ENCODE data around the gene MPP2.
A peak's percentile ranks its signal among the peaks of the same experiment; 100 is the strongest.
"Not testable (repeated sequence)": the region's sequence is repeated elsewhere in the genome, so short reads cannot be mapped to it uniquely, and the experiment has no call there.

MPP2 gene

DNA sequence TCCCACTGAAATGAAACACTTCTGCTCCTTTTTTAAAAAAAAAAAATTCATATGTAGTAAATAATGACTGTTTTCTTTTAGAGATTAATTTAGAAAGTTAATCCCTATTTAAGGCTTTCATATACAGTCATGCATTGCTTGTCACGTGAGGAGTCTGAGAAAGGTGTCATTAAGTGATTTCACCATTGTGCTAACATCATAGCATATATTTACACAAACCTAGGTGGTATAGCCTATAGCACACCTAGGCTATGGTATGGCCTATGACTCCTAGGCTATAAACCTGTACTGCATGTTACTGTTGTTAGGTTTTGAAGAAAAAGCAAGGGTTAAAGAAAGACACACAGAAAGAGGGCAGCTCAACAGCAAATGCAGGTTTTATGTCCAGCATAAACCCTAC lies 21.3 kb upstream of the MPP2 start:
- no peak overlapping the region for H3K9ac ChIP-seq (ENCODE audit: low read length)
- TF ChIP-seq, protein P1, sequence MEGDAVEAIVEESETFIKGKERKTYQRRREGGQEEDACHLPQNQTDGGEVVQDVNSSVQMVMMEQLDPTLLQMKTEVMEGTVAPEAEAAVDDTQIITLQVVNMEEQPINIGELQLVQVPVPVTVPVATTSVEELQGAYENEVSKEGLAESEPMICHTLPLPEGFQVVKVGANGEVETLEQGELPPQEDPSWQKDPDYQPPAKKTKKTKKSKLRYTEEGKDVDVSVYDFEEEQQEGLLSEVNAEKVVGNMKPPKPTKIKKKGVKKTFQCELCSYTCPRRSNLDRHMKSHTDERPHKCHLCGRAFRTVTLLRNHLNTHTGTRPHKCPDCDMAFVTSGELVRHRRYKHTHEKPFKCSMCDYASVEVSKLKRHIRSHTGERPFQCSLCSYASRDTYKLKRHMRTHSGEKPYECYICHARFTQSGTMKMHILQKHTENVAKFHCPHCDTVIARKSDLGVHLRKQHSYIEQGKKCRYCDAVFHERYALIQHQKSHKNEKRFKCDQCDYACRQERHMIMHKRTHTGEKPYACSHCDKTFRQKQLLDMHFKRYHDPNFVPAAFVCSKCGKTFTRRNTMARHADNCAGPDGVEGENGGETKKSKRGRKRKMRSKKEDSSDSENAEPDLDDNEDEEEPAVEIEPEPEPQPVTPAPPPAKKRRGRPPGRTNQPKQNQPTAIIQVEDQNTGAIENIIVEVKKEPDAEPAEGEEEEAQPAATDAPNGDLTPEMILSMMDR (IDR thresholded peaks at IDR 0.05; ENCODE audit: low read depth, low read length): no peak
- no peak for TF ChIP-seq EZH2phosphoT487 (IDR thresholded peaks at IDR 0.05; ENCODE audit: low read depth)
- no peaks in the 10 kb centered on the region for H4K20me1 ChIP-seq (ENCODE audit: insufficient read depth, low read length)
- no peak overlapping the region for H3K4me3 ChIP-seq (ENCODE audit: low read length)
- H3K36me3 ChIP-seq (replicated peaks; ENCODE audit: low read depth, low read length): no peaks in the 10 kb centered on the region
- H3K4me2 ChIP-seq (ENCODE audit: low read length): no peak overlapping the region
- H3K79me2 ChIP-seq (ENCODE audit: low read length): no peaks in the 10 kb centered on the region
- H3K27me3 ChIP-seq (ENCODE audit: low read depth, low read length): no peaks in the 10 kb centered on the region
- H3K9me3 ChIP-seq (ENCODE audit: insufficient read depth, low read length): no peaks in the 10 kb centered on the region
- H3K27ac ChIP-seq (ENCODE audit: low read length): no peak overlapping the region
- H2AFZ ChIP-seq (ENCODE audit: low read depth, low read length): no peak overlapping the region
- H3K4me1 ChIP-seq (ENCODE audit: low read length): peaks cover 11% of the 10 kb centered on the region

DNA sequence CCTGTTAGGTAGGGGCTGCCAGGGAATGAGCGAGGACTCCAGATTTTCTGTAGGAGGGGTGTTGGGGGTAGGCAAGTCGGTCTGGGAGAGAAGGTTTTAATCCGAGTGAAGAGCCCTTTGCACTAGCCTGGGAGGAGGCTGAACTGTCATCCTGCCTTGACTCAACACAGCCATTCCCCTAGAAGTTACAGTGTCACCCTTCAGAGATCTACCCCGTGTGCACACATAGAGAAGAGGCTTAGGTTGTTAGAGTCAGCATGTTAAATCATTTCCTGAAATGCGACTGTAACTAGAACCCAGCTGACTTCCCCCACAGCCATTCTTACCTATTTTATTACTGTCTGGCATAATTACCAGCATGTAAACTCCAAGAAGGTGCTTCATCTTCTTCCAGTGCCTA lies 20.6 kb upstream of the MPP2 start:
- not testable (repeated sequence) for H3K4me2 ChIP-seq (ENCODE audit: low read length); H2AFZ ChIP-seq (ENCODE audit: low read depth, low read length)

DNA sequence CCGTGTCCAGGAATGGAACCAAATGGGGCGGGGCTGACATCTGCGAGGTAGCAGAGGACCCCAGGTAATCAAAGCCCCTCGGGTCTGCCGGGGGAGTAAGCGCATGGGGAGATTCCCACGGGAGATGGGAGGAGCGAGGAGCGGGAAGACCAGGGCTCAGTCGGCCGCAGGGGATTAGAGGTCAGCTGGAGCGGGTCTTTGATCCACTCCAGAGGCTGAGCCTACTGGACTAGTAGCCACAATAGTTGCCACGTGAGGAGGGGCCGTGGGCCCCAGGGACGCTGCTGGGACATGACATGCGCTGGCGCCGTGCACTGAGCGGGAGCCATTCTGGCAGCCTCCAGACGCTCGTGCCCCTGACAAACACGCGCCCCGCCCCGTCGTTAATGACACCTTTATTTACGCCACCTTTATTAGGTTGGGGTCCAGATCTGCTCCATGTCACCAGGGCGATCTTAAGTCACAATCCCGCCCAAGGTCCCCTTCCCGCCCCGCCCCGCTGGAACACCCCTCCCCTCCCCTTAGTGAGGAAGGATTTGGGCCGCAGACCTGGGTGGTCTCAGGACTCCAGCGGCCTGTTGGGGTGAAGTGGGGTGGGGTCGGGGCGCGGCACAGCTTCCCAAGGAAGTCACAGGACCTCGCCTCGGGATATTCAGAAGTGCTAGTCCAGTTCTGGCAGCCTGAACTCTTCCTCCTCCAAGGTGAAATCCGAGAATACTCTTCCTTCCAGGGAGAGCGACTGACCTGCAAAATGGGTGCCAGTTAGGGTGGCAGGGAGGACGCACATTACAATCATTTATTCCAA lies 19.9 kb upstream of the MPP2 start:
- H3K36me3 ChIP-seq (replicated peaks; ENCODE audit: low read depth, low read length): no peaks in the 10 kb centered on the region
- H4K20me1 ChIP-seq (ENCODE audit: insufficient read depth, low read length): no peaks in the 10 kb centered on the region
- no peak overlapping the region for H3K9ac ChIP-seq (ENCODE audit: low read length)
- peaks cover 11% of the 10 kb centered on the region for H3K4me1 ChIP-seq (ENCODE audit: low read length)
- no peak overlapping the region for H2AFZ ChIP-seq (ENCODE audit: low read depth, low read length)
- no peak overlapping the region for H3K27ac ChIP-seq (ENCODE audit: low read length)
- H3K27me3 ChIP-seq (ENCODE audit: low read depth, low read length): no peaks in the 10 kb centered on the region
- H3K79me2 ChIP-seq (ENCODE audit: low read length): no peaks in the 10 kb centered on the region
- H3K4me2 ChIP-seq (ENCODE audit: low read length): no peak overlapping the region
- H3K9me3 ChIP-seq (ENCODE audit: insufficient read depth, low read length): no peaks in the 10 kb centered on the region
- TF ChIP-seq EZH2phosphoT487 (IDR thresholded peaks at IDR 0.05; ENCODE audit: low read depth): no peak
- TF ChIP-seq, protein P1 (IDR thresholded peaks at IDR 0.05; ENCODE audit: low read depth, low read length): no peak
- no peak overlapping the region for H3K4me3 ChIP-seq (ENCODE audit: low read length)

More for the DNA sequence above, 20.6 kb upstream of the MPP2 start:
- not testable (repeated sequence) for H4K20me1 ChIP-seq (ENCODE audit: insufficient read depth, low read length); H3K27me3 ChIP-seq (ENCODE audit: low read depth, low read length); H3K4me3 ChIP-seq (ENCODE audit: low read length); H3K36me3 ChIP-seq (replicated peaks; ENCODE audit: low read depth, low read length); H3K9me3 ChIP-seq (ENCODE audit: insufficient read depth, low read length); H3K79me2 ChIP-seq (ENCODE audit: low read length); H3K27ac ChIP-seq (ENCODE audit: low read length); H3K9ac ChIP-seq (ENCODE audit: low read length)
- H3K4me1 ChIP-seq (ENCODE audit: low read length): peaks cover 11% of the 10 kb centered on the region

DNA sequence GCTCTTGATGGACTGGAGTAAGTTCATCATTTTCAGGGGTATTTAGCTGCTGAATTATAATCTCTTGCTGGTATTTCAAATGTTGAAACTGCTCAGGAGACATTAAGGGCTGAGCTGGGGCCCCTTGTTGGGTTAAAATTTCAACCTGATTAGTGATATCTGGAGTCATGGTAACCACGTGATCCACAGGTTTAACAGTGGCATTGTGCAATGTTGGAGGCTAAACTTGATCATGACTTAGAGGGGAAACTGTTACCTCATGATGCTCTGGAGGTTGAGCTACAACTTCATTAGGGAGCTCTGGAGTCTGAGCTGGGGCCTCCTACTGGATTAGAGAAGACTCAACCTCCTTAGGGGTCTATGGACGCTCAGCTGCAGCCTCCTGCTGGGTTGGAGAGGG lies 17.2 kb upstream of the MPP2 start:
- no peaks in the 10 kb centered on the region for H3K36me3 ChIP-seq (replicated peaks; ENCODE audit: low read depth, low read length)
- H3K27me3 ChIP-seq (ENCODE audit: low read depth, low read length): no peaks in the 10 kb centered on the region
- H3K4me3 ChIP-seq (ENCODE audit: low read length): no peak overlapping the region

More for the DNA sequence above, 17.2 kb upstream of the MPP2 start:
- Histone ChIP-seq H3K9me3 (ENCODE audit: insufficient read depth, low read length) (no peaks in the 10 kb centered on the region), H3K4me2 (ENCODE audit: low read length) (peak overlapping the region; percentile 42), H3K27ac (ENCODE audit: low read length) (no peak overlapping the region), H4K20me1 (ENCODE audit: insufficient read depth, low read length) (no peaks in the 10 kb centered on the region), H3K9ac (ENCODE audit: low read length) (no peak overlapping the region), H2AFZ (ENCODE audit: low read depth, low read length) (peak overlapping the region; percentile 52; the same call in 1 of the 2 replicates), H3K4me1 (ENCODE audit: low read length) (peaks cover 11% of the 10 kb centered on the region), H3K79me2 (ENCODE audit: low read length) (no peaks in the 10 kb centered on the region)
- TF ChIP-seq, protein P1 (IDR thresholded peaks at IDR 0.05; ENCODE audit: low read depth, low read length): no peak
- TF ChIP-seq EZH2phosphoT487 (IDR thresholded peaks at IDR 0.05; ENCODE audit: low read depth): no peak

Measured in OCI-LY3 (cell line).